DND-41 (cell line): ENCODE measurements around the gene CKLF.

Experiments used
- ATAC-seq: fragments of 200-7000 bp; cut with Tn5 transposase; 3 replicates; pipeline ENCODE4 v1.9.1; 2021; ENCODE audit warnings: low read depth; ENCODE audit not compliant: insufficient read depth
- DNase-seq: peaks from one replicate; pipeline ENCODE4 v3.0.0-alpha.2; 2020
- H2AFZ ChIP-seq: 2 replicates; pipeline ENCODE4 v1.6.0; 2012; ENCODE audit warnings: low read depth, low read length
- H3K27ac ChIP-seq: 2 replicates; pipeline ENCODE4 v1.5.1; 2012; ENCODE audit warnings: low read length, inconsistent platforms
- H3K27me3 ChIP-seq: fragments of 200-600 bp; sonication (generic); 2 replicates; pipeline ENCODE4 v1.6.0; 2012; ENCODE audit warnings: low read length, mild to moderate bottlenecking, inconsistent platforms; ENCODE audit not compliant: insufficient read depth, poor library complexity
- H3K36me3 ChIP-seq: 2 replicates; pipeline ENCODE4 v1.5.1; 2012; ENCODE audit warnings: low read length, inconsistent platforms; ENCODE audit not compliant: insufficient read depth
- H3K4me1 ChIP-seq: 2 replicates; pipeline ENCODE4 v1.5.1; 2012; ENCODE audit warnings: mild to moderate bottlenecking, low read length; ENCODE audit not compliant: insufficient read depth
- H3K4me2 ChIP-seq: 2 replicates; pipeline ENCODE4 v1.6.0; 2012; ENCODE audit warnings: mild to moderate bottlenecking, moderate library complexity, low read length, inconsistent platforms; ENCODE audit not compliant: insufficient read depth
- H3K4me3 ChIP-seq, 2 experiments: fragments of 200-600 bp in 1 of 2; shearing (Covaris generic) in 1 of 2; 2 replicates each; pipeline ENCODE4 v1.5.1; 2012 to 2016; ENCODE audit warnings: inconsistent platforms in 2 of 2, low read length in 2 of 2, mild to moderate bottlenecking in 2 of 2, low read depth in 1 of 2, moderate library complexity in 1 of 2
- H3K79me2 ChIP-seq: 2 replicates; pipeline ENCODE4 v1.6.0; 2012; ENCODE audit warnings: low read length, inconsistent platforms; ENCODE audit not compliant: insufficient read depth
- H3K9ac ChIP-seq: 2 replicates; pipeline ENCODE4 v1.6.0; 2012; ENCODE audit warnings: low read depth, mild to moderate bottlenecking, inconsistent platforms, low read length, moderate library complexity
- H3K9me3 ChIP-seq: 2 replicates; pipeline ENCODE4 v1.5.1; 2012; ENCODE audit warnings: low read length, moderate library complexity, mild to moderate bottlenecking, inconsistent platforms; ENCODE audit not compliant: insufficient read depth, severe bottlenecking
- H4K20me1 ChIP-seq: 2 replicates; pipeline ENCODE4 v1.6.0; 2012; ENCODE audit warnings: low read length; ENCODE audit not compliant: insufficient read depth
- CTCF ChIP-seq: IDR thresholded peaks from 2 replicates; pipeline ENCODE4 v1.5.1; 2012; ENCODE audit warnings: borderline replicate concordance, low read length, moderate library complexity, mild to moderate bottlenecking; ENCODE audit not compliant: poor library complexity, severe bottlenecking; ENCODE audit errors: extremely low read depth
- EZH2 ChIP-seq: IDR thresholded peaks from 3 replicates; pipeline ENCODE4 v1.6.1; 2012; ENCODE audit warnings: borderline replicate concordance, low read depth, mild to moderate bottlenecking, moderate library complexity, low read length, inconsistent platforms; ENCODE audit not compliant: severe bottlenecking

The CKLF gene

DNA sequence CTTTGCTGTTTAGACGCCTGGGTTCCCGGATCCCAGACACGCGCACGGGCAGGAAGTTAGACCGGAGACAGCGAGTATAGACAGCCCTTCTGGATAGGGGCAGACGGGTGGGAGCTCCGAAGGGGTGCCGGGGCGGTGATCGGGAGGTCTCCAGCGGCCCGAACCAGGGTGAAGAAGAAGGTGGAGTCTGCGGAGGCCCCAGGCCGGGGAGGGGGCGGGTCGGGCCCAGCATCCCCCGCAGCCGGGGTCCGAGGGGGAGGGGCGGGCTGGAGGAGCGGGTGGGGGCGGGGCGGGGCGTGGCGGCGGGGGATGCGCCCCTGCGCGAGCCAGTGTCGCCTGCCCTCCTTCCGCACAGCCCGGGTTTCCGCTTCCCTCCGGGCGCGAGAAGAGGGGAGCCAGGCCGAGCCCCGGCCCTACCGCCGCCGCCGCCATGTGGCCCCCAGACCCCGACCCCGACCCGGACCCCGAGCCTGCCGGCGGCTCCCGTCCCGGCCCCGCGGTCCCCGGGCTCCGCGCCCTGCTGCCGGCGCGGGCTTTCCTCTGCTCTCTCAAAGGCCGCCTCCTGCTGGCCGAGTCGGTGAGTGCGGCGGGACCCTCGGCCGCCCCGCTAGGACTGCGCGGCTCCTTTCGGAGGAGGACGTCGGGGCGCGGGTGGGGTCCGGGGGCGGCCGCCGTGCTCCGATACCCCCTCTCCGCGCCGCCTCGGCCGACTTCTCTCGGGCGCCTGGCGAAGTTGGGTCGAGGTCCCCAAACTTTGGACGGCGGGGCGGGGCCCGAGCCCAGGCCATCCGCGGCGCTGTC is 52.2 kb downstream of the CKLF start, which contains the start of gene CMTM3:
CMTM3 (plus strand) TSS at position 329 of the 801 bp plus-strand sequence; CDS start at position 431, 102 bp downstream.
- peak; percentile 84 for DNase-seq

DNA sequence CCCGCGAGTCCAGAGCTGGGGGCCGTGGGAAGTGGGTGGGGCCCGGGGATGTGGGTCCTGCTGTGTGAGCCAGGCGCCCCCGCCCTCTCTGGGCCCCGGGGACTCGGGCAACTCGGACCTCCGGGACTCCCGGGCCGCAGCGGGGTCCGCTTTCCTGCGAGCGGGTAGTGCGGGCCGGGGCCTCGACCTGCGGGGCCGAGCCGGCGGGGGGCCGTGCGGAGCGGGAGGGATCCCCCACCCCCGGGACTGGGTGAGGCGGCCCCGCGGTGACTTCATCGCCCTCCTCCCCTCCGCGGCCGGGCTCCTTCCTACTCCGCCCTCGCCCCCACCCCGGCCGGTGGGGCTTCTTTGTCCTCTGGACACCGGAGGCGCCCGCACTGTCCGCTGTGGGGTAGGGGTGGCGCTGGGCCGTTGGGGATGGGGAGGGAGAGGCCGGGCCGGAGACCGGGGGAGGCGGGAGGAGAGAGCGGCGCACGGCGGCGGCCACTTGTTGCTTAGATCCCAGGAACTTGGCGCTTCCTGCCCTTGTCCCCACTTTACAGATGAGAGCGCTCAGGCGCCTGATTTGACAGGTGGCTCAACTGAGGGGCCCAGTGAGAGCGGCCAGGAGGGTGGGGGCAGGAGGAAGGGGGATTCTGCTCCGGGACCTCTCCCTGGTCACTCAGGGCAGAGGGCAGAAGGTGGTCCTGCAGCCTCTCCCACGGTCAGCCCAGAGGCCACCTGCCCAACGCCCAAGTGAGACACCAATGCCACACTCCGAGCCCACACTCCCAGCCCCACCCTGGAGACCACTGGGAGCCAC is 53.0 kb downstream of the CKLF start:
- Histone ChIP-seq H3K4me3 (peak overlapping the region; percentile 72 to 83), H3K9me3 (peaks cover 11% of the 10 kb centered on the region), H2AFZ (peak overlapping the region; percentile 59), H3K9ac (peak overlapping the region; percentile 92), H3K4me2 (peak overlapping the region; percentile 95), H3K36me3 (peaks cover 42% of the 10 kb centered on the region), H3K79me2 (peaks cover 53% of the 10 kb centered on the region), H3K27ac (peak overlapping the region; percentile 76), H3K4me1 (peaks cover 43% of the 10 kb centered on the region), H3K27me3 (no peaks in the 10 kb centered on the region), H4K20me1 (peaks cover 48% of the 10 kb centered on the region)
- TF ChIP-seq CTCF (no peak), EZH2 (no peak)
- DNase-seq (peak; percentile 56), ATAC-seq (peak; percentile 23)

More for the DNA sequence above, 52.2 kb downstream of the CKLF start, which contains the start of gene CMTM3:
- ATAC-seq = peak; percentile 65
- H3K4me3 ChIP-seq = peak within 1 kb of the TSS; percentile 72 to 83
- H3K9ac ChIP-seq = peak within 1 kb of the TSS; percentile 92
- H3K4me2 ChIP-seq = peak within 1 kb of the TSS; percentile 95
- peaks cover 40% of the 10 kb centered on the region for H4K20me1 ChIP-seq
- peaks cover 43% of the 10 kb centered on the region for H3K4me1 ChIP-seq
- TF ChIP-seq EZH2 (no peak), CTCF (peak; percentile 72)
- peaks cover 34% of the 10 kb centered on the region for H3K36me3 ChIP-seq
- no peaks in the 10 kb centered on the region for H3K27me3 ChIP-seq
- H3K9me3 ChIP-seq = peaks cover 11% of the 10 kb centered on the region
- H2AFZ ChIP-seq = peak within 1 kb of the TSS; percentile 73
- peak within 1 kb of the TSS; percentile 79 for H3K27ac ChIP-seq
- H3K79me2 ChIP-seq = peaks cover 47% of the 10 kb centered on the region

DNA sequence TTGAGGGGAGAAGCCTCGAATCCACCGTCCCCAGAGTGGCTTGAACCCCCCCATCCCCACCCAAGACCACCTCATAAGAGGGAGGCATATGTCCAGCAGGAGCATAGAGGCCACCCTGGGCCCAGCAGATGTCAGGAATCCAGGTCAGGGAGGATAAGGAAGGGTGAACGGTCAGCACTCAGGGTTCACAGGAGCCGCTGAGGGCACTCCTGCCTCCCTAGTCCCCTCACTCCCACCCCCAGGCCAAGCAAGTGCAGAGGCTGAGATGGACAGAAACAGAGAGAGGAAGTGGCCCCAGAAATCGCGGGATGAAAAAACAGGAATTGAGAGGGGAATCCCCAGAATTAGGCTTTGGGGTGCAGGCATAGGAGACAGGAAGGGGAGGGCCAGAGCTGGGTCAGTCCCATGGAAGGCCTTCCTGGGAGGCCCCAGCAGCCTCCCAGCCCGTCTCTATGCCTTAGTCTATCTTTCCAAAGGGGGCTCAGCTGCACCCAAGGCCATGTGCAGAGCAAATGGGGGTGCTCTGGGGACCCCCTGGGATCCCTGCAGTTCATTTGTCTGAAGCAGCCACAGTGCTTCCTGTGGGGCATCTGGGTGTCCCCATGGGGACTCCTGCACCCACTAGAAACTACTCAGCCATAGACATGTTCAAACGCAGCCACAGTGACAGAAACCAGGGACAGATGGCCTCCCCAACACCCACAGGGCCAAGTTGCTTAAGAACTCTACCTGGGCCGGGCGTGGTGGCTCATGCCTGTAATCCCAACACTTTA is 53.8 kb downstream of the CKLF start:
- no peak for ATAC-seq
- Histone ChIP-seq H2AFZ (no peak overlapping the region), H3K9ac (peak overlapping the region; percentile 92)

More for the DNA sequence above, 53.8 kb downstream of the CKLF start:
- peaks cover 53% of the 10 kb centered on the region for H4K20me1 ChIP-seq
- peak overlapping the region; percentile 72 to 83; a peak in 3 of 4 replicates for H3K4me3 ChIP-seq
- H3K36me3 ChIP-seq = peaks cover 50% of the 10 kb centered on the region
- TF ChIP-seq EZH2 (no peak), CTCF (no peak)
- peak overlapping the region; percentile 76 for H3K27ac ChIP-seq
- H3K4me1 ChIP-seq = peaks cover 43% of the 10 kb centered on the region
- H3K27me3 ChIP-seq = no peaks in the 10 kb centered on the region
- peak overlapping the region; percentile 95 for H3K4me2 ChIP-seq
- H3K9me3 ChIP-seq = peaks cover 8% of the 10 kb centered on the region
- no peak for DNase-seq
- peaks cover 53% of the 10 kb centered on the region for H3K79me2 ChIP-seq
